ENCODE results near the gene MED8. TPM values are rescaled to one million over a fixed set of nuclear protein-coding genes. Genes with fewer than 3 reads are reported as not detected.
A peak's percentile ranks its signal among the peaks of the same experiment; 100 is the strongest.

MED8 gene
- total and polyA plus RNA-seq, 2 of the 4 experiments (the other 2 are of a cell fraction) = 61.1 to 120 TPM

DNA sequence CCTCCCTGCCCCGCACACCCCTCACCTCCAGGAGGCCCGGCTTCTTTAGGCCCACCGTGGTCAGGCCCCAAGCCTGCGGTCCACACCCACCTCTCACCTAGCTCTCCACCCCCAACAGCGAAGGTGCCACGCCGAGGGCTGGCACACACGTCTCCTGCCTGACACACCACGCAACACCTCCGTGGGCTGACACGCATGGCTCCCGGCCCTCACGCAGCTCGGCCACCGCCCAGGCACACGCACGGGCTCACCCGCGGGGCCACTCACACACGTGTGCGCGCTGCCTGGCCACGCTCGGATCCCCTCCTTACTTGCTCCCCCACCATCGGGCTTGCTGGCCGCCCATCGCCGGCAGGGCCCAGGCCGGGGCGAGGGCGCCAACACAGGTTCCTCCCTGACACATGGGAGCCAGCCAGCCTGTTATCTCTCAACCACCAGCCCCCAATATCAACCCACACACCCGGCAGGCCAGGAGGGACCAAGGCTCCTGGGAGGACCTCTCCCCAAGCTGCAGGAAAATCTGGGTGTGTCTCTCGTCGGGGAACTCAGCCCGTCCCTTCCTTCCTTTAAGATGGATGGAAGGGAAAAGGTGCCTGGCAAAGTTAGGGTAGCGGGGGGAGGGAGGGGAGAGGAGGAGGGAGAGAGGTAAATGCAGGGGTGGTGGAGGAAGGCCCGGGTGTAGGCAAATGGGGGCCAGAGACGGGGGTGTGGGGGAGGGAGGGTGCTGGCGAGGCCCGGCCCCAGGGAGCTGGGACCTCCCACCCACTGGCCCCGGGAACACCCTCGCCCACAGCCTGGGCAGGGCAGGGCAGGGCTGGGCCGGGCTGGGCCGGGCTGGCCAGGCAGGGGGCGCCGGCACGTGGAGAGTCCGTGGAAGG lies 22.3 kb downstream of the MED8 start (continued):
- TF ChIP-seq, protein P1, sequence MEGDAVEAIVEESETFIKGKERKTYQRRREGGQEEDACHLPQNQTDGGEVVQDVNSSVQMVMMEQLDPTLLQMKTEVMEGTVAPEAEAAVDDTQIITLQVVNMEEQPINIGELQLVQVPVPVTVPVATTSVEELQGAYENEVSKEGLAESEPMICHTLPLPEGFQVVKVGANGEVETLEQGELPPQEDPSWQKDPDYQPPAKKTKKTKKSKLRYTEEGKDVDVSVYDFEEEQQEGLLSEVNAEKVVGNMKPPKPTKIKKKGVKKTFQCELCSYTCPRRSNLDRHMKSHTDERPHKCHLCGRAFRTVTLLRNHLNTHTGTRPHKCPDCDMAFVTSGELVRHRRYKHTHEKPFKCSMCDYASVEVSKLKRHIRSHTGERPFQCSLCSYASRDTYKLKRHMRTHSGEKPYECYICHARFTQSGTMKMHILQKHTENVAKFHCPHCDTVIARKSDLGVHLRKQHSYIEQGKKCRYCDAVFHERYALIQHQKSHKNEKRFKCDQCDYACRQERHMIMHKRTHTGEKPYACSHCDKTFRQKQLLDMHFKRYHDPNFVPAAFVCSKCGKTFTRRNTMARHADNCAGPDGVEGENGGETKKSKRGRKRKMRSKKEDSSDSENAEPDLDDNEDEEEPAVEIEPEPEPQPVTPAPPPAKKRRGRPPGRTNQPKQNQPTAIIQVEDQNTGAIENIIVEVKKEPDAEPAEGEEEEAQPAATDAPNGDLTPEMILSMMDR (conservative IDR thresholded peaks at IDR 0.05; ENCODE audit: low read depth, low read length) = no peak

DNA sequence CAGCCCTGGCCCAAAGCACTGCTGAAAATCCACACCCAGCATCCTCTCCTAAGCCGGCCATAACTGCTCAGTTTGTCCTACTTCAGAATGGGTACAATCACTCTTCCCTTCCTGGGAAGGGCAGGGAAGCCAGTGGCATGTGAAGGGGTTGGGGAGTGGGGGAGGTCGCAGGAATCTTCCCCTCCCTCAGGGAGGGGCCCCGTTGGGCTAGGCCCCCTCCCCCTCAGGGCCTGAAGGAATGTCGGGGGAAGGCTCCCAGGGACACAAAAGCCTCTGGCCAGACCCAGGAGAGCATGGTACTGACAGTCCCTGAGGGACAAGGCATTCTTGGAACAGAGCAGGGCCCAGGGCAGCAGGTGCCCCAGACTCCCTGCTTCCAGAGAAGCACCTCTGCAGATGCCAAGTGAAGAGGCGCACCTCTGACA lies 23.0 kb downstream of the MED8 start:
- Histone ChIP-seq H3K79me1 (ENCODE audit: low read depth in 1 of 2, low read length in 2 of 2) (peaks cover 24 to 74% of the 10 kb centered on the region in 2 experiments), H3K27me3 (ENCODE audit: control insufficient read depth, insufficient read depth, low read length) (no peaks in the 10 kb centered on the region), H3K56ac (ENCODE audit: extremely low read depth, insufficient read depth, low read length) (peak overlapping the region; percentile 99; the same call in 1 of the 2 replicates), H4K20me1 (ENCODE audit: insufficient read depth, low read length) (peaks cover 23% of the 10 kb centered on the region), H4K5ac (ENCODE audit: low read depth, low read length) (peak overlapping the region; percentile 31), H4K91ac (ENCODE audit: insufficient read depth, low read depth, low read length) (peak overlapping the region; percentile 93), H3K36me3 (ENCODE audit: control insufficient read depth, insufficient read depth, low read length) (peaks cover 36% of the 10 kb centered on the region), H3K18ac (ENCODE audit: low read depth, low read length) (no peak overlapping the region), H3K14ac (replicated peaks; ENCODE audit: low read depth, low read length) (peak overlapping the region; percentile 99), H3K9me3 (ENCODE audit: control insufficient read depth, insufficient read depth, low read length) (no peaks in the 10 kb centered on the region), H2BK20ac (ENCODE audit: low read depth, low read length) (no peak overlapping the region), H3K23ac (ENCODE audit: low read depth, low read length) (peak overlapping the region; percentile 97), H2BK120ac (ENCODE audit: low read depth, low read length) (0 out of 2 replicates have a peak overlapping the region, but pooled peaks have one; percentile 68), H3K9me1 (ENCODE audit: insufficient read depth, low read length) (peaks cover 10% of the 10 kb centered on the region; the same call in 1 of the 2 replicates), H2AFZ (replicated peaks; ENCODE audit: low read length, poor library complexity) (peak overlapping the region; percentile 98), H3K4me1 (ENCODE audit: control insufficient read depth, insufficient read depth, low read length) (peaks cover 13% of the 10 kb centered on the region), H2BK15ac (ENCODE audit: low read depth, low read length) (no peak overlapping the region), H3K27ac (ENCODE audit: insufficient read depth, low read length) (peak overlapping the region; percentile 93), H2AK9ac (replicated peaks; ENCODE audit: low read depth, low read length, poor library complexity) (peak overlapping the region; percentile 100), H3K4me2 (ENCODE audit: low read depth, low read length) (peak overlapping the region; percentile 87), H3K4me3 (ENCODE audit: insufficient read depth, low read depth, low read length) (peak overlapping the region; percentile 80), H2BK5ac (ENCODE audit: low read depth, low read length, poor library complexity, severe bottlenecking) (peak overlapping the region; percentile 91), H2AK5ac (ENCODE audit: low read depth, low read length) (peak overlapping the region; percentile 99), H3K4ac (ENCODE audit: low read depth, low read length) (peak overlapping the region; percentile 99), H4K8ac (ENCODE audit: low read depth in 2 of 2, low read length in 2 of 2) (peak overlapping the region; percentile 90 to 97), H3K9ac (ENCODE audit: low read depth, low read length) (peak overlapping the region; percentile 90)
- ATAC-seq (ENCODE audit: low read depth) (no peak), DNase-seq (no peak)
- CTCF ChIA-PET = no interaction called here
- dilution Hi-C loops (cut with HindIII; ENCODE audit: low sequenced_read_pairs, unreplicated experiment) (no loop called here), intact Hi-C loops (cut with micrococcal nuclease) (no loop called here), in situ Hi-C loops (cut with MboI; ENCODE audit: low sequenced_read_pairs) (no loop called here)
- POLR2A ChIA-PET (ENCODE audit: unreplicated experiment) = no interaction called here
- BruUV-seq (replicated peaks) = no TSS peak
- WGBS, 2 experiments (ENCODE audit: extremely low coverage in 2 of 2, insufficient read length in 1 of 2) = no CpG with 5 or more reads among the region's 5 CpGs
- TF ChIP-seq CEBPB (IDR thresholded peaks at IDR 0.05; ENCODE audit: low read depth, low read length) = no peak
- TF ChIP-seq, protein P2, sequence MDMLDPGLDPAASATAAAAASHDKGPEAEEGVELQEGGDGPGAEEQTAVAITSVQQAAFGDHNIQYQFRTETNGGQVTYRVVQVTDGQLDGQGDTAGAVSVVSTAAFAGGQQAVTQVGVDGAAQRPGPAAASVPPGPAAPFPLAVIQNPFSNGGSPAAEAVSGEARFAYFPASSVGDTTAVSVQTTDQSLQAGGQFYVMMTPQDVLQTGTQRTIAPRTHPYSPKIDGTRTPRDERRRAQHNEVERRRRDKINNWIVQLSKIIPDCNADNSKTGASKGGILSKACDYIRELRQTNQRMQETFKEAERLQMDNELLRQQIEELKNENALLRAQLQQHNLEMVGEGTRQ (IDR thresholded peaks at IDR 0.05; ENCODE audit: low read depth, low read length) = no peak
- no peak for TF ChIP-seq POLR2A (IDR thresholded peaks at IDR 0.05; ENCODE audit: low read depth, low read length)
- no peak for TF ChIP-seq RCOR1 (IDR thresholded peaks at IDR 0.05; ENCODE audit: insufficient replicate concordance, low read length)
- no peak for TF ChIP-seq MAZ (IDR thresholded peaks at IDR 0.05; ENCODE audit: borderline replicate concordance, low read depth, low read length)
- TF ChIP-seq NFE2L2 (IDR thresholded peaks at IDR 0.05; ENCODE audit: low read depth, low read length) = no peak
- no peak for TF ChIP-seq MAFK (IDR thresholded peaks at IDR 0.05; ENCODE audit: low read depth, low read length)
- TF ChIP-seq MXI1 (IDR thresholded peaks at IDR 0.05; ENCODE audit: borderline replicate concordance, low read depth, low read length) = no peak
- TF ChIP-seq FOS (IDR thresholded peaks at IDR 0.05; ENCODE audit: low read depth, low read length) = no peak
- TF ChIP-seq RAD21 (IDR thresholded peaks at IDR 0.05; ENCODE audit: low read length) = no peak
- TF ChIP-seq BHLHE40 (IDR thresholded peaks at IDR 0.05; ENCODE audit: low read depth, low read length) = no peak

Data from IMR-90 (cell line).